Occipital lobe (tissue), 2 donors: Measurements from ENCODE around the gene MLXIP. TPM values are rescaled to one million over a fixed set of nuclear protein-coding genes. Genes with fewer than 3 reads are reported as not detected.
"Not testable (repeated sequence)": the region's sequence is repeated elsewhere in the genome, so short reads cannot be mapped to it uniquely, and the experiment has no call there.

Experiments used
- DNase-seq: peaks from one replicate; lab custom pipeline; 2025; lab: John Stamatoyannopoulos, UW
- total RNA-seq: library from RNA; depleted of rRNA; stranded (reverse); fragments of >200 nt; gene quantifications from one replicate; pipeline ENCODE4 v1.2.3, GENCODE V29; 2014

MLXIP gene
- total RNA-seq, 1 donor from 2014 or later: 7.6 TPM

DNA sequence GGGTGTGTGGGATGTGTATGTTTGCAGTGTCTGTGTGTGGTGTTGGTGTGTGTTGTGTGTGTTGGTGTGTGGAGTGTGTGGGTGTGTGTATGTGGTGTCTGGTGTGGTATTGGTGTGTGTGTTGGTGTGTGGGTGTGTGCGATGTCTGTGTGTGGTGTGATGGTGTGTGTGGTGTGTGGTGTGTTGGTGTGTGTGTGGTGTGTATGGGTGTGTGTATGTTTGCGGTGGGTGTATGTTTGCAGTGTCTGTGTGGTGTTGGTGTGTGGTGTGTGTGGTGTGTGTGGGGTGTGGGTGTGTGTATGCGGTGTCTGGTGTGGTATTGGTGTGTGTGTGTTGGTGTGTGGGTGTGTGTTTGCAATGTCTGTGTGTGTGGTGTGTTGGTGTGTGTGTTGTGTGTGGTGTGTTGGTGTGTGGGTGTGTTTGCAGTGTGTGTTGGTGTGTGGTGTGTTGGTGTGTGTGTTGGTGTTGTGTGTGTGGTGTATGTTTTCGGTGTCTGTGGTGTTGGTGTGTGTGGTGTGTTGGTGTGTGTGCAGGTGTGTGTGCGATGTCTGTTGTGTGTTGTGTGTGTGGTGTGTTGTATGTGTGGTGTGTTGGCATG is 15.7 kb downstream of the MLXIP start:
- no peak for DNase-seq

DNA sequence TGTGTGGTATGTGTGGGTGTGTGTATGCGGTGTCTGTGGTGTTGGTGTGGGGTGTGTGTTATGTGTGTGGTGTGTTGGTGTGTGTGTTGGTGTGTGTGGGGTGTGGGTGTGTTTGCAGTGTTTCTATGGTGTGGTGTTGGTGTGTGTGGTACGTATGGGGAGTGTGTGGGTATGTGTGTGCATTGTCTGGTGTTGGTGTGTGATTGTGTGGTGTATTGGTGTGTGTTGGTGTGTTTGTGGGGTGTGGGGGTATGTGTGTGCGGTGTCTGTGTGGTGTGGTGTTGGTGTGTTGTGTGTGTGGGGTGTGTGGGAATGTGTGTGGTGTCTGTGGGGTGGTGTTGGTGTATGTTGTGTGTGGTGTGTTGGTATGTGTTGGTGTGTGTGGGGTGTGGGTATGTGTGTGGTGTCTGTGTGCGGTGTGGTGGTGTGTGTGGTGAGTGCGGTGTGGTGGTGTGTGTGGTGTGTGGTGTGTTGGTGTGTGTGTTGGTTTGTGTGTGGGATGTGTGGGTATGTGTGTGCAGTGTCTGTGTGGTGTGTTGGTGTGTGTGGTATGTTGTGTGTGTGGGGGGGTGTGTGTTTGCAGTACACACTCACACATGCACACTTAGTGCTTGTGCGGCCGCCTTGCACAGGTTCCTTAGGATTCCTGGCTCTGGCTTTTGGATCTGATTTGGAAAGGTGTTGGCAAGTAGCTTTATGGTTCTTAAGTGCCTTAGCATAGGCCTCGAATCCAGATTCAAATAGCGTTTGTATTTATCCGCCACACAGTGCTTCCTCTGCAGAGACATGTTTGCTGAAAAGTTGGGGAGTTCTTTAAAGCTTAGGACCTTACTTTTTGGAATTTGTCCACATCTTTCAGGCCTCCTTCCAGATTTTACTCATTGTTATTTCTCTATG is 16.4 kb downstream of the MLXIP start:
- DNase-seq: no peak

DNA sequence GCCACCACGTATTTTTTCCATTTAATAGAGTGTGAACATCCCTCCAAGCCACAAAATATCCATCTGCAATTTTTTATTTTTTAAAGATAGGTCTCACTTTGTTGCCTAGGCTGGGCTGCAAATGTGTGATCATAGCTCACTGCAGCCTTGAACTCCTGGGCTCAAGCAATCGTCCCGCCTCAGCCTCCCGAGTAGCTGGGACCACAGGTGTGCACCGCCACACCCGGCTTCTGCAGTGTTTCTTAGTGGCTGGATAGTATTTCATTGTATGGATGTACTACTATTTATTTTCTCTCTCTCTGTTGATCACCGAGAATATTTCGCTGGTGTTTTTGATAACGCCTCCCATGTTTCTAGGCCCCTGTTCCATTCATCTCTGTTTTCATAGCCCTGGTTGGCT is 17.5 kb downstream of the MLXIP start:
- DNase-seq: no peak

DNA sequence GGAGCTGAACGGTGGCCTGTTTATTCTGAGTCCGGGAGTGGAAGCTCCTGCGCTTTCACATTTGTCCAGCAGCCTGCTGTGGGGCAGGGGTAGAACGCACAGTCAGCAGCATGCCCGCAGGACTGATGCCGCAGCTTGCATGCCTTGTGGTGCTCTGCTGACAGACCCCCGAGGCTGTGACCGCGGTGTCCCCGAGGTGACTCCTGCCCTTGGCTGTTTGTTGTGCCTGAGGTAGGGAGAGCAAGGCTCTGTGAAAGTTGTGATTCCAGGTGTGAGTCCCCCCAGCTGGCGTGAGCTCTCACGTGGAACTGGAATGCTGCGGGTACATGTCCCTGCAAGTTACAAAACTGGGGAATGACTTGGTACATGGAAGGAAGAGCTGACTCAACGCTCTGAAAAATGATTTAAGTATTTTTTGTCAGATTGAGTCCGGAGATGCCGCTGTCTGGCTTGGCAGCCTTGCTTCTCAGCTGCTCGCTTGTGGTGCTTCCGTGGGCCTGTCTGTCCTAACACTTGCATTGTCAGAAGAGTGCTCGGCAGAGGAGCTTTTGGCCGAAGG is 18.1 kb downstream of the MLXIP start:
- DNase-seq: no peak

DNA sequence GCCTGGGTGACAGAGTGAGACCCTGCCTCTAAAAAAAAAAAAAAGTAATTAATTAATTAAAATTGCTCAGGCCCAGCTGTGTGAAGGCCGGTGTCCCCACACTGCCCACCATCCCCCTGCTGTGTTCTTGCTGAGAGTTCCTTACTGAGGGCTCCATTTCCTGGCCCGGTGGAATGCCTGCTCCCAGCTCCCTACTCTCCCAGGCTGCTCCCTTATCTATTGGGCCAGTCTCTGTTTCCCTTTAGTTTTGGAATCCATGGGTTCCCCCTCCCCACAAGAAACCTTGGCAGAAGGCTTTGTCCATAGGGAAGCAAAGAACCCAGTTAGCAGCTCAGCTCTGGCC is 19.0 kb downstream of the MLXIP start:
- no peak for DNase-seq

GRCh38 chr12:122097927-122098756 is 19.6 kb downstream of the MLXIP start:
- peak; percentile 71 for DNase-seq

DNA sequence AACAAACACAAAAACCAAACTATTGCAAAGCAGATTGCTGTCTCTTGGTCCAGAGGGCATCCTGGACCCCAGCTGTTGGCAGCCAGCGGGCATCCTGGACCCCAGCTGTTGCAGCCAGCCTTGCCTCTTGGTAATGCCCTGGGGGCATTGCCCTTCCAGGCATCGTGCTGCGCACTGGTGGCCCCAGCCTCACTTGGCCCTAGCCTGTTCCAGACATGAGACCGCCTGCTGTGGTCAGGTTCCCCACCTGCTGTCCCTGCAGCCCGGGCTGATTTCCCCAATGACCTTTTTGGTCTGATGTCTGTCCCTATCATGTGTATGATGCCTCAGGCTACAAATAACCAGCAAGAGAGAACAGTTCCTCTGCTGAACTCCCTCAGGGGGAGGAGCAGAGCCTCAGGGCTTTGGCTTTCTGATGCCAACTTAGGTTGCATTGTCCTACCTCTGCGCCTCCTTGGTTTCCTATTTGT is 20.8 kb downstream of the MLXIP start:
- DNase-seq: no peak

- DNase-seq: no peak
Observed at GRCh38 chr12:122099856-122100255, 21.3 kb downstream of the MLXIP start.

- no peak for DNase-seq
Observed at GRCh38 chr12:122100568-122100967, 22.0 kb downstream of the MLXIP start.

GRCh38 chr12:122102331-122102730 is 23.8 kb downstream of the MLXIP start:
- no peak for DNase-seq

GRCh38 chr12:122104844-122105243 is 26.3 kb downstream of the MLXIP start:
- no peak for DNase-seq

GRCh38 chr12:122105496-122105895 is 26.9 kb downstream of the MLXIP start:
- not testable (repeated sequence) for DNase-seq

DNA sequence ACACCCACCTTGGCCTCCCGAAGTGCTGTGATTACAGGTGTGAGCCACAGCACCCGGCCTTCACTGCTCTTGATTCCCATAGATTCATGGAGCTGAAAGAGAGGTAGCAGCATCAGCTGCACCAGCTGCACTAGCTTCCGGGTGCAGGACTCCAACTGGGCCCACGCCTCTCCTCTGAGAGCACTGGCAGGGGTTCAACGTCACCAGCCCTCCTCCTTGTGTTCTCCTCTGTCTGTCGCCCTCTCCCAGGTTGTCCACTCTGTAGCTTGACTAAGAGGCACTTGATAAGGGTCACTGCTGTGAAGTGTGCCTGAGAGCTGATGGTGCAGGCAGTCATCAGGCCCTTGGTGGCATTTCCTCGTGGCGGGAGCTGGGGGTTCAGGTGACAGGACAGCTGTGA is 28.3 kb downstream of the MLXIP start:
- DNase-seq: peak; percentile 57

DNA sequence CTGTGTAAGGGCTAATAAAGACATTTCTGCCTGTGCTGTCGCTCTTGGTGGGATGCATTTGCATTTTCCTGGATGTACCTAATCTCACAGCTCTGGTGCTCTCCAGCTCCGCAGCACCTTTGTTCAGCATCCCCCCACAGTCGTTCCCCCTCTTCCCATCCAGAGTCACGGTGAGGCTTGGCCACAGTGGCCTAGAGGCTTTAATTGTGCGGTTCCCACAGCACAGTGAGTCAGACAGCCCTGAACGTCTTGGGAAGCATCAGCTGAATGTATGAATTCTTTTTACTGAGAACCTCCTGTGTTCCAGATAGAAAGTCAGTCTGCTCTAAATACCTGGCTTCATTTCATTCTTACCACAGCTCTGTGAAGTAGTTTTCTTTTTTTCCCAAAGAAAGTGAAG is 28.7 kb downstream of the MLXIP start:
- DNase-seq: no peak

- no peak for DNase-seq
Observed at GRCh38 chr12:122111089-122111641, 32.6 kb downstream of the MLXIP start.

DNA sequence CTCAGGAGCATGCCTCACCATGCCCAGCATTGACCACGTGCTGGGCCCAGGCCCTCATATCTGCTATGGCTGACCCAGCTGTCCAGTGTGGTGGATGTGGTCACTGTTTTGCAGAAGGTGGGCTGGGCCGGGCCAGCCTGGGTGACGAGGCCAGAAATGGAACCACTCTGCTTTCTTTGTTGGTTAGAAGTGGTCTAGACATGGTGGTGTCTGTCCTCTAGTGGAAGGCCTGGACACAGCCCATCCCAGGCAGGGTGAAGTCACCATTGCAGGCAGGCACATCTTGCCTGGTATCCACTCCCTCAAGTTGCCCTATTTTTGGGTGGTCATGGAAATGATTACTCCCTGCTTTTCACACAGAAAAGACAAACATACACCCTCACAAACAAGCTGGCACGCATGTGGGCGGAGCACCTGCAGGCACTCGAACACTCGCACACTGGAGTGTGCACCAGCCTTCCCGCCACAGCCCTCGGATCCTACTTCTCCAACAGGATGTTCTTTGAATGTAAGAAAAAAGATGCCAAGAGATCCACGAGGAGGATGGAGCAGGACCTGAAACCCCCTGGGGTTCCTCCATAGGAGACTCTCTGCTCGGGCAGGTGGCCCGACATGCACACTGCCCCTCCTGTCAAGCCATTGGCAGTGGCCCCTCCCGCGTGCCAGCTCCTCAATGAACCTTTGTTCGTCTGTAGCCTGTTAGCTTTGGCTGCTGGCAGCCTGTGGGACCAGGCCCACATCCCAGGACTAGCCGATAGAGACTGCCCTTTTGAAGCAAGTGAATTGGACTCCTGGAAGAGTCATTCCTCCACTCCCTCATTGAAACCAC is 38.4 kb downstream of the MLXIP start:
- DNase-seq: peak; percentile 76

DNA sequence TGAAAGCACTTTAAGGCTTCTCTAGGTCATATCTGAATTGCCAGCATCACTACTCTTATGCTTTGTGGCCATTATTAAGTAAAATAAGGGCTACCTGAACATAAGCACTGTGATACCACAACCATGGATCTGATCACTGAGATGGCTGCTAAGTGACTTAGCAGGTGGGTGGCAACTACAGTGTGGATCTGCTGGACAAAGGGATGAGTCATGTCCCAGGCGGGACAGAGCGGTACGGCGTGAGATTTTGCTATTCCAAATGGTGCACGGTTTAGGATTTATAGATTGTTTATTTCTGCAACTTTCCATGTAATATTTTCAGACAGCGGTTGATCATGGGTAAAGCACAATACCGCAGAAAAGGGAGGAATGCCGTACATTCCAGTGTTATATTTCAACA is 39.4 kb downstream of the MLXIP start:
- DNase-seq: peak; percentile 14

DNA sequence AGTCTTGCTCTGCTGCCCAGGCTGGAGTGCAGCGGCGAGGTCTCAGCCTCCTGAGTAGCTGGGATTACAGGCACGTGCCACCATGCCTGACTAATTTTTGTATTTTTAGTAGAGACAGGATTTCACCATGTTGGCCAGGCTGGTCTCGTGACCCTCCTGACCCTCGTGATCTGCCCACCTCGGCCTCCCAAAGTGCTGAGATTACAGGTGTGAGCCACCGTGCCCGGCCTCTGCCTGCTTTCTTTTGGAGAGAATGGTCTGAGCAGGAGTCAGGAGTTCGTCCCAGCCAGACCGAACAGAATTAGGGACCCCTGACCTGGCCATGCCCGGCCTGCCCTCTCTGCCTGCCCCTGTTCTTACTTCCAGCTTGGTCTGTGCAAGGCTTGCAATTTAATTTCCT is 42.8 kb downstream of the MLXIP start:
- DNase-seq: not testable (repeated sequence)

GRCh38 chr12:122121745-122122144 is 43.2 kb downstream of the MLXIP start:
- no peak for DNase-seq

- DNase-seq: peak; percentile 9
Observed at GRCh38 chr12:122123051-122123760, 44.6 kb downstream of the MLXIP start.
